OCI-LY1 (cell line): ENCODE measurements around the gene RFTN1.

ENCODE experiments used
- H2AFZ ChIP-seq: fragments of 200-600 bp; sonication (generic), shearing (Covaris generic); 2 replicates; pipeline ENCODE4 v1.6.0; 2014; ENCODE audit warnings: antibody characterized with exemption, mild to moderate bottlenecking, low read length
- H3F3A ChIP-seq: fragments of 200-600 bp; sonication (generic), shearing (Covaris generic); 2 replicates; pipeline ENCODE4 v1.6.0; 2014; ENCODE audit warnings: mild to moderate bottlenecking, antibody characterized with exemption, low read length, moderate library complexity; ENCODE audit not compliant: insufficient read depth
- H3K27ac ChIP-seq: fragments of 200-600 bp; sonication (generic); 2 replicates; pipeline ENCODE4 v1.5.1; 2014; ENCODE audit warnings: low read length, mixed run types, mild to moderate bottlenecking, low read depth; ENCODE audit not compliant: poor library complexity, severe bottlenecking
- H3K27me3 ChIP-seq: fragments of 200-600 bp; sonication (generic); 2 replicates; pipeline ENCODE4 v1.6.0; 2014; ENCODE audit warnings: antibody characterized with exemption, mild to moderate bottlenecking, low read length, moderate library complexity; ENCODE audit not compliant: insufficient read depth
- H3K36me3 ChIP-seq: fragments of 200-600 bp; sonication (generic); 2 replicates; pipeline ENCODE4 v1.6.1; 2014; ENCODE audit warnings: mild to moderate bottlenecking, antibody characterized with exemption, low read length, moderate library complexity, mixed read lengths; ENCODE audit not compliant: insufficient read depth
- H3K4me1 ChIP-seq: fragments of 200-600 bp; sonication (generic); 2 replicates; pipeline ENCODE4 v1.5.1; 2014; ENCODE audit warnings: mild to moderate bottlenecking, low read length, moderate library complexity; ENCODE audit not compliant: insufficient read depth, severe bottlenecking
- H3K4me2 ChIP-seq: fragments of 200-600 bp; sonication (generic), shearing (Covaris generic); 2 replicates; pipeline ENCODE4 v1.6.1; 2014; ENCODE audit warnings: low read length
- H3K4me3 ChIP-seq: fragments of 200-600 bp; sonication (generic); 2 replicates; pipeline ENCODE4 v1.5.1; 2014; ENCODE audit warnings: low read length, low read depth, mild to moderate bottlenecking, mixed read lengths; ENCODE audit not compliant: poor library complexity, severe bottlenecking
- H3K79me2 ChIP-seq: fragments of 200-600 bp; shearing (Covaris generic); 2 replicates; pipeline ENCODE4 v1.6.1; 2016; ENCODE audit warnings: mixed run types, low read length, mixed read lengths; ENCODE audit not compliant: insufficient read depth
- H3K9ac ChIP-seq: fragments of 200-600 bp; sonication (generic), shearing (Covaris generic); 2 replicates; pipeline ENCODE4 v1.6.1; 2014; ENCODE audit warnings: mild to moderate bottlenecking, low read length, mixed read lengths
- H3K9me2 ChIP-seq: fragments of 200-600 bp; sonication (generic), shearing (Covaris generic); 2 replicates; pipeline ENCODE4 v1.6.1; 2014; ENCODE audit warnings: low read depth, mild to moderate bottlenecking, low read length, mixed read lengths
- H3K9me3 ChIP-seq: fragments of 200-600 bp; shearing (Covaris generic); 2 replicates; pipeline ENCODE4 v1.6.1; 2014; ENCODE audit warnings: low read length, mixed read lengths
- H4K20me1 ChIP-seq: fragments of 200-600 bp; sonication (generic), shearing (Covaris generic); 2 replicates; pipeline ENCODE4 v1.6.0; 2016; ENCODE audit warnings: mild to moderate bottlenecking, low read length; ENCODE audit not compliant: insufficient read depth
- CTCF ChIP-seq: fragments of 200-600 bp; sonication (generic), shearing (Covaris generic); IDR thresholded peaks from 2 replicates; pipeline ENCODE4 v1.5.1; 2017; ENCODE audit warnings: mild to moderate bottlenecking, antibody characterized with exemption, low read length, moderate library complexity, mixed read lengths
- EZH2 ChIP-seq: fragments of 200-600 bp; sonication (generic), shearing (Covaris generic); IDR thresholded peaks from 2 replicates; pipeline ENCODE4 v1.8.0; 2017; ENCODE audit warnings: borderline replicate concordance, mixed run types, mild to moderate bottlenecking, antibody characterized with exemption, low read length, moderate library complexity, mixed read lengths

Gene RFTN1

GRCh38 chr3:16366581-16366980, 146.9 kb downstream of the RFTN1 start:
- Histone ChIP-seq H3K79me2 (0 out of 2 replicates have a peak, but pooled peaks cover 7% of the 10 kb centered on the region), H3K4me3 (no peak overlapping the region), H4K20me1 (no peaks in the 10 kb centered on the region), H3K9ac (no peak overlapping the region; the same call in 1 of the 2 replicates), H2AFZ (no peak overlapping the region), H3K27ac (peak overlapping the region; percentile 83), H3K4me1 (peaks cover 42% of the 10 kb centered on the region), H3K9me2 (no peaks in the 10 kb centered on the region), H3K4me2 (no peak overlapping the region), H3F3A (no peaks in the 10 kb centered on the region), H3K9me3 (no peaks in the 10 kb centered on the region), H3K36me3 (peaks cover 99% of the 10 kb centered on the region), H3K27me3 (no peaks in the 10 kb centered on the region)
- TF ChIP-seq CTCF = peak; percentile 35; the same call in 1 of the 2 replicates
- no peak for TF ChIP-seq EZH2

GRCh38 chr3:16365491-16366128, 147.9 kb downstream of the RFTN1 start:
- Histone ChIP-seq H3K9me2 (no peaks in the 10 kb centered on the region), H2AFZ (no peak overlapping the region), H3F3A (no peaks in the 10 kb centered on the region), H3K4me1 (peaks cover 32% of the 10 kb centered on the region), H3K79me2 (0 out of 2 replicates have a peak, but pooled peaks cover 7% of the 10 kb centered on the region), H3K9me3 (no peaks in the 10 kb centered on the region), H3K27me3 (no peaks in the 10 kb centered on the region), H3K36me3 (peaks cover 100% of the 10 kb centered on the region), H4K20me1 (no peaks in the 10 kb centered on the region), H3K9ac (no peak overlapping the region; the same call in 1 of the 2 replicates), H3K4me3 (no peak overlapping the region), H3K4me2 (no peak overlapping the region), H3K27ac (peak overlapping the region; percentile 83)
- TF ChIP-seq CTCF (no peak), EZH2 (no peak)

GRCh38 chr3:16364963-16365362, 148.5 kb downstream of the RFTN1 start:
- Histone ChIP-seq H3F3A (no peaks in the 10 kb centered on the region), H4K20me1 (no peaks in the 10 kb centered on the region), H3K27me3 (no peaks in the 10 kb centered on the region), H3K79me2 (0 out of 2 replicates have a peak, but pooled peaks cover 5% of the 10 kb centered on the region), H3K36me3 (peaks cover 100% of the 10 kb centered on the region), H3K27ac (peak overlapping the region; percentile 32), H3K9me2 (no peaks in the 10 kb centered on the region), H3K4me2 (no peak overlapping the region), H3K4me3 (no peak overlapping the region), H3K9me3 (no peaks in the 10 kb centered on the region), H2AFZ (no peak overlapping the region), H3K9ac (no peak overlapping the region), H3K4me1 (peaks cover 28% of the 10 kb centered on the region)
- TF ChIP-seq CTCF (no peak), EZH2 (no peak)
